Mucosa of gallbladder (tissue), 1 donor: ENCODE data around the gene NALCN. TPM values are rescaled to one million over a fixed set of nuclear protein-coding genes. Genes with fewer than 3 reads are reported as not detected.

Experiments used
- DNase-seq: peaks from one replicate; pipeline ENCODE4 v3.0.0-alpha.2; 2020; ENCODE audit warnings: low spot score
- total RNA-seq: library from RNA; stranded (reverse); gene quantifications from one replicate; pipeline ENCODE4 v1.2.1, GENCODE V29; 2021
- donor health status: DM: no; HTN: no; CAD: no.

Gene NALCN
- total RNA-seq, 1 donor from 2014 or later, result 6.8 TPM

GRCh38 chr13:101123028-101123427, 293.3 kb downstream of the NALCN start:
- DNase-seq, result no peak

- no peak for DNase-seq
These were observed 294.7 kb downstream of the NALCN start for GRCh38 chr13:101121608-101122007.

GRCh38 chr13:101120007-101120406, 296.3 kb downstream of the NALCN start:
- DNase-seq, result no peak

- no peak for DNase-seq
These were observed 299.5 kb downstream of the NALCN start for GRCh38 chr13:101116826-101117225.

- DNase-seq, result no peak
These were observed 300.0 kb downstream of the NALCN start for GRCh38 chr13:101116341-101116740.

GRCh38 chr13:101115762-101116171, 300.5 kb downstream of the NALCN start:
- DNase-seq, result no peak

GRCh38 chr13:101111894-101112293, 304.4 kb downstream of the NALCN start:
- DNase-seq, result no peak

- no peak for DNase-seq
These were observed 307.3 kb downstream of the NALCN start for GRCh38 chr13:101109005-101109404.

- DNase-seq, result no peak
These were observed 317.4 kb downstream of the NALCN start for GRCh38 chr13:101098873-101099272.

GRCh38 chr13:101092985-101093384, 323.3 kb downstream of the NALCN start:
- DNase-seq, result no peak

GRCh38 chr13:101090287-101090686, 326.0 kb downstream of the NALCN start:
- no peak for DNase-seq

GRCh38 chr13:101085551-101085950, 330.8 kb downstream of the NALCN start:
- DNase-seq, result no peak

- DNase-seq, result no peak
These were observed 333.9 kb downstream of the NALCN start for GRCh38 chr13:101082441-101082840.

- DNase-seq, result no peak
These were observed 335.7 kb downstream of the NALCN start for GRCh38 chr13:101080616-101081015.

- DNase-seq, result no peak
These were observed 351.0 kb downstream of the NALCN start for GRCh38 chr13:101065329-101065728.

- DNase-seq, result no peak
These were observed 356.5 kb downstream of the NALCN start for GRCh38 chr13:101059793-101060192.

- DNase-seq, result no peak
These were observed 357.5 kb downstream of the NALCN start for GRCh38 chr13:101058841-101059240.

- no peak for DNase-seq
These were observed 362.8 kb downstream of the NALCN start for GRCh38 chr13:101053301-101054093.

GRCh38 chr13:101049166-101049850, 367.0 kb downstream of the NALCN start:
- no peak for DNase-seq

- no peak for DNase-seq
These were observed 379.8 kb downstream of the NALCN start for GRCh38 chr13:101036546-101036945.

- no peak for DNase-seq
These were observed 381.1 kb downstream of the NALCN start for GRCh38 chr13:101035119-101035620.

GRCh38 chr13:101026736-101027398, 389.4 kb downstream of the NALCN start:
- DNase-seq, result no peak
